HG03159 (cell line): Measurements from ENCODE around the gene AACS.

Source experiments
- ATAC-seq: cut with Tn5 transposase; IDR thresholded peaks from one replicate; pipeline ENCODE4 v1.9.1; 2021; ENCODE audit warnings: mild to moderate bottlenecking, moderate library complexity; ENCODE audit not compliant: unreplicated experiment

AACS gene

GRCh38 chr12:125183187-125184067 is 118.2 kb downstream of the AACS start:
- ATAC-seq, result peak; percentile 66

GRCh38 chr12:125184213-125184967 is 119.2 kb downstream of the AACS start:
- ATAC-seq, result no peak

GRCh38 chr12:125185311-125185739 is 120.1 kb downstream of the AACS start:
- ATAC-seq, result no peak

GRCh38 chr12:125185740-125186470 is 120.7 kb downstream of the AACS start, which contains the start of gene TMEM132B:
Gene TMEM132B (plus strand): TSS chr12:125186386.
- peak; percentile 49 for ATAC-seq

GRCh38 chr12:125186471-125187147 is 121.4 kb downstream of the AACS start:
- ATAC-seq, result peak; percentile 12

GRCh38 chr12:125187148-125187745 is 122.0 kb downstream of the AACS start:
- no peak for ATAC-seq

GRCh38 chr12:125187780-125188741 is 122.8 kb downstream of the AACS start:
- ATAC-seq, result no peak

GRCh38 chr12:125189015-125189414 is 123.8 kb downstream of the AACS start:
- ATAC-seq, result no peak

GRCh38 chr12:125189502-125189901 is 124.3 kb downstream of the AACS start:
- no peak for ATAC-seq

- no peak for ATAC-seq
Observed at GRCh38 chr12:125191361-125192087, 126.3 kb downstream of the AACS start.

GRCh38 chr12:125192690-125193221 is 127.5 kb downstream of the AACS start:
- ATAC-seq, result no peak
